H7 (cell line): ENCODE data around the gene CMTM8. TPM values are rescaled to one million over a fixed set of nuclear protein-coding genes. Genes with fewer than 3 reads are reported as not detected.
"Not testable (repeated sequence)": the region's sequence is repeated elsewhere in the genome, so short reads cannot be mapped to it uniquely, and the experiment has no call there.

Experiments
- DNase-seq: peaks from one replicate; pipeline ENCODE4 v3.0.0; 2012
- H3K27me3 ChIP-seq: 2 replicates; pipeline ENCODE4 v1.6.0; 2011; ENCODE audit warnings: mild to moderate bottlenecking, low read length; ENCODE audit not compliant: control insufficient read depth, insufficient read depth
- H3K36me3 ChIP-seq: replicated peaks from 2 replicates; pipeline ENCODE4 v1.5.1; 2011; ENCODE audit warnings: low read length; ENCODE audit not compliant: control insufficient read depth, insufficient read depth
- H3K4me3 ChIP-seq: 2 replicates; pipeline ENCODE4 v1.5.1; 2011; ENCODE audit warnings: low read depth, mild to moderate bottlenecking, control low read depth, low read length, moderate library complexity; ENCODE audit not compliant: insufficient read depth
- total RNA-seq: library from RNA; depleted of rRNA; stranded (reverse); fragments of >200 nt; shearing (Covaris generic); gene quantifications from 2 replicates; pipeline ENCODE4 v1.2.3, GENCODE V29; 2014

The CMTM8 gene
- total RNA-seq, 1 experiment from 2014 or later = 1.7 TPM

GRCh38 chr3:32216172-32216783 lies 22.2 kb upstream of the CMTM8 start:
- Histone ChIP-seq H3K4me3 (no peak overlapping the region), H3K27me3 (no peaks in the 10 kb centered on the region), H3K36me3 (no peaks in the 10 kb centered on the region)
- no peak for DNase-seq

DNA sequence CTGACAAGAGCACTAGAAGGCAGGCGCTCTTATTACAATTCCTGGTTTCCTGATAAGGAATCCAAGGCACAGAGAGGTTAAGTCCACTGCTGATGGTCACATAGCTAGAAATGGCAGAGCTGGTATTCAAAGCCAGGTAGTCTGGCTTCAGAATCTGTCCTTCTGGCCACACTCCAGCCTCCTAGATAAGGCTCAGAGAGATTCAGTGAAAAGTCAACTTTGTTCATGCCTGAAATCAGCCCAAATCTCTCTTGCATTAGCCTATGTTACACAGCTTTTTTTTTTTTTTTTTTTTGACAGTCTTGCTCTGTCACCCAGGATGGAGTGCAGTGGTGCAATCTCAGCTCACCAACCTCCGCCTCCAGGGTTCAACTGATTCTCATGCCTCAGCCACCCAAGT lies 21.1 kb upstream of the CMTM8 start:
- Histone ChIP-seq H3K4me3 (no peak overlapping the region), H3K27me3 (no peaks in the 10 kb centered on the region), H3K36me3 (no peaks in the 10 kb centered on the region)
- DNase-seq = no peak

- Histone ChIP-seq H3K27me3 (no peaks in the 10 kb centered on the region), H3K4me3 (no peak overlapping the region), H3K36me3 (no peaks in the 10 kb centered on the region)
- no peak for DNase-seq
Observed at GRCh38 chr3:32219537-32219936, 18.9 kb upstream of the CMTM8 start.

DNA sequence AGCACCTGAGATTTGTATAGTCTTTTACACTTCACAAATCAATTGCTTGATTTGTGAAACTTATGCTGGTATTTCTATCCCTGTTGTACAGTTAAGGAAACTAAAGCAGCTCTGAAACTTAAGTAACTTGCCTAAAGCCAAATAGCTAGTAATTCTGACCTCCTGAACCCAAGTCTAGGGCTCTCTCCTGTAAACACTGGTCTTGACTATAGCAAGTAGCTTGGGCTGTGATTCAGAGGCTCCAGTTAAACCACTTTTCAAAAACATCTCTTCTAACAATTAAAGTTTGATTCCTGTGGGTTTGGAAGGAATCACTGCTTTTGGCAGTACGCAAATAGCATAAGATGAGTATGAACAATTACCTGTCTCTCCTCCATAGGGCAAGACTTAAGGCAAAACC lies 18.5 kb upstream of the CMTM8 start:
- no peak overlapping the region for H3K4me3 ChIP-seq
- H3K36me3 ChIP-seq = no peaks in the 10 kb centered on the region
- no peak for DNase-seq
- no peaks in the 10 kb centered on the region for H3K27me3 ChIP-seq

DNA sequence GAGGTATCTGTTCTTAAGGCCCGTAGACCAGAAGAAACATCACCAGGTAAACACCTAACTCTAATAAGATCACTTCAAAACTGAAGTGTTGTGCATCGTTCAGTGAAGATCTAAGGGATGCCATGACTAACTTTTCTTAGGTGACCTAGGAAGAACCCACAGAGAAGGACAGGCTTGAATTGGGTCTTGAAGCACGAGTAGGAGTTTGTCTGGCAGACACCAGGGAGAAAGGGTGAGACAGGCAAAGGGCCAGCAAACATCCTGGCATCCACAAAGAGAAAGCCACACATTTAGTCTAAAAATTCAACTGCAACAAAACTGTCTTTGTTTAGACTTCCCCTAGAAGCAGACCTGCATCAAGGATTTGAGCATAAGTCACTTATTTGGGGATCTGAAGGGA lies 15.5 kb upstream of the CMTM8 start:
- H3K4me3 ChIP-seq = no peak overlapping the region
- DNase-seq = no peak
- H3K36me3 ChIP-seq = no peaks in the 10 kb centered on the region
- no peaks in the 10 kb centered on the region for H3K27me3 ChIP-seq

GRCh38 chr3:32224016-32224516 lies 14.4 kb upstream of the CMTM8 start:
- Histone ChIP-seq H3K36me3 (no peaks in the 10 kb centered on the region), H3K27me3 (no peaks in the 10 kb centered on the region), H3K4me3 (no peak overlapping the region)
- no peak for DNase-seq

- H3K4me3 ChIP-seq = no peak overlapping the region
- H3K36me3 ChIP-seq = no peaks in the 10 kb centered on the region
- no peak for DNase-seq
- H3K27me3 ChIP-seq = no peaks in the 10 kb centered on the region
Observed at GRCh38 chr3:32226875-32227500, 11.5 kb upstream of the CMTM8 start.

- H3K4me3 ChIP-seq, DNase-seq, H3K36me3 ChIP-seq, H3K27me3 ChIP-seq: not testable (repeated sequence)
Observed at GRCh38 chr3:32228743-32229142, 9.7 kb upstream of the CMTM8 start.

- Histone ChIP-seq H3K36me3 (no peaks in the 10 kb centered on the region), H3K4me3 (no peak overlapping the region), H3K27me3 (no peaks in the 10 kb centered on the region)
- DNase-seq = no peak
Observed at GRCh38 chr3:32229565-32229964, 8.9 kb upstream of the CMTM8 start.

GRCh38 chr3:32236377-32236776 lies 2.1 kb upstream of the CMTM8 start:
- H3K4me3 ChIP-seq = no peak overlapping the region
- no peak for DNase-seq
- H3K27me3 ChIP-seq = peaks cover 35% of the 10 kb centered on the region
- H3K36me3 ChIP-seq = no peaks in the 10 kb centered on the region

DNA sequence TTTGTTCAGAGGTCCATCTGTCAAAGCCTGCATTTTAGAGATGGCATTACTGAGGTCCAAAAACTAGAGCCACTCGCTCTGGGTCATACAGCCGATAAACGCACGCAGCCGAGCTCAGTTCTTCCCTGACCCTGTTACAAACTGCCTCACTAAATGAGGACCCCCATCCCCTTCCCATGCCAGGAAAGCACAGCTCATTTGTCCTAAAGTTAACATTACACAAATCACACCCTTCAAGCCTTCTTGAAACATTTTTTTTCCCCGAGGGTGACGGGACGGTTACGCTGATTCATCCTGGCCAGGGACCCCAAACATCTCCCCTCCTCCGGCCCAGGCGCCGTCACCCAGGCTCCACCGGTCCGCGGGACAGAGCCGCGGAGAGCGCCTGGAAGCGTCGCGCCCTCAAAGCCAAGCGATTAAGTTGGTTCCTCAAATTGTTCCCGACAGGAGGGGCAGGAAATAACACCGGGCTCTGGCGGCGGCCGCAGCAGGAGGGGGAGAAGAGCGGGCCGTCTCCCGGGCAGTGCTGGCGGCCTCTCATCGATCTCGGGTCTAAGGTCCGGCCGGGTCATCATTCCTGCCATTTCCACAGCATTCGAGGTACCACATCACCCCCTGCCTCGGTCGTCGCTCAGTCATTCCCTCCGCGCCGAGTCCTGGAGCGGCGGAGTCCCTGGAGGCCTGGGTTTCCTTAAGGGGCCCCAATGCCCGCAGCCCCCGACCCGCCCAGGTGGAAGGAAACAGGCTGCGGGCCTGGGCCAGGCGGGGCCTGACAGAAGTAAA lies 619 bp upstream of the CMTM8 start:
- H3K27me3 ChIP-seq = peaks cover 35% of the 10 kb centered on the region
- H3K4me3 ChIP-seq = peak overlapping the region; percentile 76
- H3K36me3 ChIP-seq = no peaks in the 10 kb centered on the region
- DNase-seq = no peak

- peaks cover 35% of the 10 kb centered on the region for H3K27me3 ChIP-seq
- peak overlapping the region; percentile 76 for H3K4me3 ChIP-seq
- no peaks in the 10 kb centered on the region for H3K36me3 ChIP-seq
- no peak for DNase-seq
Observed at GRCh38 chr3:32239307-32240158, 1.1 kb downstream of the CMTM8 start.

DNA sequence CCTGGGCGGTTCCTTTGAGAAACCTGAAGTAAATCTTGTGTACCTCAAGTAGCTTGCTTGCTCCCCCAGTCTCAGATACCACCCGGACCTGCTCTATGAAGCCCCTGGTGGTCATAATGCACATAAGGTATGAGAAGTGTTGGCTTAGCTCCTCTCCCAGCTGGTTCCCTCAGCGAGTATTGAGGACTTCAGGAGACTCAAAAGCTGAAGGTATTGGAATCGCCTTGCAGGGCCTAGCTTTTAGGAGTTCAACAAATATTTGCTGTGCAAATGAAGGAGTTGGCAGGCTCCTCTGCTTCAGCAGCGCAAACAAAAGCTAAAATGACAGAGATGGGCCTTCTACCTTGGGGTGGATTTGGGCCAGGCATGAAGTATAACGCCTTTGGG lies 1.7 kb downstream of the CMTM8 start:
- Histone ChIP-seq H3K27me3 (peaks cover 35% of the 10 kb centered on the region), H3K4me3 (no peak overlapping the region), H3K36me3 (no peaks in the 10 kb centered on the region)
- DNase-seq = peak; percentile 72

DNA sequence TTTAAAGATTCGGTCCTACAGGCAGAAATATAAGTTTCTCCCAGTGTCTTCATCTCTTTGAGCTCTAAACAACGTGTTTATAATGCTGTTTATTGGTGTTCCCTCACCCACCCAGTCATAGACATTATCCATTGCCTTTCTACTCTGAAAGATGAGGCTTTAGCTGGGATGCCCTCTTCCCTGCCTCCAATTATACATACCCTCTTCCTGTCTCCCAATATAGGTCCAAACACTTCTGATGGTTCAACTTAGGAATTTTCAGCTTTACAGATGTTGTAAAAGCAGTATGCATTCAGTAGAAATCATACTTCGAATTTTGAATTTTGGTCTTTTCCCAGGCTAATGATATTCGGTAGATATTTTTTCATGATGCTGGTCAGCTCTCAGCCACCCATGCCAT lies 2.6 kb downstream of the CMTM8 start:
- no peak for DNase-seq
- no peak overlapping the region for H3K4me3 ChIP-seq
- peaks cover 35% of the 10 kb centered on the region for H3K27me3 ChIP-seq

More for the DNA sequence above, 2.6 kb downstream of the CMTM8 start:
- no peaks in the 10 kb centered on the region for H3K36me3 ChIP-seq
